HG03521 (cell line): ENCODE results near the gene GRIP2.

ENCODE experiments used
- ATAC-seq: cut with Tn5 transposase; IDR thresholded peaks from one replicate; pipeline ENCODE4 v1.9.1; 2021; ENCODE audit warnings: mild to moderate bottlenecking, moderate library complexity; ENCODE audit not compliant: unreplicated experiment

GRIP2 gene

GRCh38 chr3:14539742-14540491 is at the start of gene GRIP2:
Gene GRIP2, minus strand, starts transcription at chr3:14540342. Its CDS starts 34 bp downstream, at chr3:14540308.
- ATAC-seq, result no peak

GRCh38 chr3:14588425-14589112 is 48.4 kb upstream of the GRIP2 start:
- no peak for ATAC-seq

GRCh38 chr3:14587740-14588360 is 47.7 kb upstream of the GRIP2 start:
- ATAC-seq, result no peak

- no peak for ATAC-seq
These were observed 46.5 kb upstream of the GRIP2 start for GRCh38 chr3:14586611-14587010.

DNA sequence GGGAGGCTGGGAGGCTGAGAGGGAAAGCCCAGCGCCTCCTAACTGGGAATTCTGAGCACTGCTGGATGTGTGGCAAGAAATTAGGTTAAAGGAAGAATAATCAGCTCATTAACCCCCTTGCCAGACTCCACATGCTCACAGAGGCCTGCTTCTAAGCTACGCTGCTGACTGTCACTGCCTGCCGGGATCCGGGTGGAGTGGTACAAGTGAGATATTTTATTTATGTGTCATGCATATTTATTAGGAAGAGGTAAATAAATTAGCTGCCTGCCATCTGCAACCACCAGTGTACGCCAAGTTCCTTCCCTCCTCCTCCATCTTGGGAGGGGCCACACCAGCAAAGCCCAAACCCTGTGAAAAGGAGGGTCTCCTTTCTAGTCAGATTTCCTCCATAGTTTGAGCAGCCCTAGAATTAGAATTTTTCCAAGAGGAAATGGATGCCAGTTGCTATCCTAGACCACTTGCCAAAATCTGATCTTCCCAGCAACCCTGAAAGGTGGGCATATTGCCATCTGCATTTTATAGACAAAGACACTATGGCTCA is 43.5 kb upstream of the GRIP2 start:
- no peak for ATAC-seq

- no peak for ATAC-seq
These were observed 41.9 kb upstream of the GRIP2 start for GRCh38 chr3:14582045-14582410.

DNA sequence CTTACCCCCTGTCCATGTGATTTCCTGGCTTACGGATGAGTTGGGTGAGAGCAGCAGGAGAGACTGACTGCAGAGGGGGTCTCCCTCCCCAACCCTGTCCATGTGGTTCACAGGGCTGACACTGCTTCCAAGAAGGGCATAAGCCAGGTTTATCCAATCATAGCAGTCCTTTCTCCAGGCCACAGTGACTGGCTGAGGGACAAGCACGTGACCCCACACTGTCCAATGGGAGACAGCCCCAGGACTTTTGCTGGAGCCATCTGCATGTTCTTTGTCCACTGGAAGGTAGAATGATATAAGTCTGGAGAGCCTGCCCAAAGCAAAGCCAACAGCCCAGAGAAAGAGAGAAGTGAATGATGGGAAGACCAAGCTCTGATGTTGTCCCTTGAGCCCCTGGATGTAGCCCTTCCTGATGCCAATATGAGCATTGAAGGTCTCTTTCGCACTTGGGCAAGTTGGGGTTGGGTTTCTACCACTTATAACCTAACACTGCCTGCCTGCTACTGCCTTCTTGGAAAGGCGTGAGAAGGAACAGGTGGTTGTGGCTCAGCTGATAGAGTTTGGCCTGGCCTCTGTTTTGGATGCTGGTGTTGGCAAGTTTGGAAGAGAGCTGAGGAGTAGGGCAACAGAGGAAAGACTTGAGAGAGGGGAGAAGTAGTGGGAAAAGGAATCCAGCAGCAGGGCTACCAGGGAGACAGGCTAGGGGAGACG is 41.3 kb upstream of the GRIP2 start:
- no peak for ATAC-seq

DNA sequence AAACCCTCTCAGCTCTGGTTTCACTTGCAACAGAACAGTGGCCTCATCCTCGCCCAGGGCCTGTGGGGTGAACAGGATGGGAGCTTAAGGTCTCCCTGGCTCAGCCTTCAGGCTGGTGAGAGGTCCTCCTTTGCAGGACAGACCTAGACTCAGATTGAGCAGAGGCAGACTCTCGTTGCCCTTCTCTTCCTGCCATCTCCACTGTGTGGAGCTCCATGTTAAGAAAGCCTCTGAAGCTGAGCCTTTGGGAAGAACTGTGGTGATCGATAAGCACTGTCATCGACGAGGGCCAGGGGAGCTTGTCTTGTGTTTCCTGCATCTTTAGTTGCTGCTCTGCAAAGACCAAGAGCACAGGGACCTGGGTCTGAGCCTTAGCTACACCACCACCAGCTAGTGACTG is 37.8 kb upstream of the GRIP2 start:
- ATAC-seq, result no peak

GRCh38 chr3:14576163-14576562 is 36.0 kb upstream of the GRIP2 start:
- no peak for ATAC-seq

- no peak for ATAC-seq
These were observed 34.0 kb upstream of the GRIP2 start for GRCh38 chr3:14574183-14574582.

DNA sequence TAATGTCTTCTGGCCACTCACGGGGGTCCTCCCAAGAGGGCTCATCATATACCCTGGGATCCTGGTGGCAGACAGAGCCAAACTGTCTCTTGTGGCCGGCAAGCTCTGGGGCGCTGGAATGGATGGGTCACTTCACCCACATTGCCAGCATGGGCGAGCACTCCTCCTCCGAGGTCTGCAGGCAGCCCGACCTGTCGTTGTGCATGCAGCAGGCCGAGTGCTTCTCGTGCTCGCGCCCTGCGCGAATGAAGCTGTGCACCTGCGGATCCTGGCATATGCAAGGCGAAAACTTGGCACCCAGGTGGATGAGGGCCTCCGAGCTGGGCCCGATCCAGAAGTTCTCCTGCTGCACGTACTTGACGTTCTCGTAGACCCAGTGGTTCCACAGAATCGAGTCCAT is 33.6 kb upstream of the GRIP2 start:
- ATAC-seq, result no peak

- no peak for ATAC-seq
These were observed 30.7 kb upstream of the GRIP2 start for GRCh38 chr3:14570864-14571263.

GRCh38 chr3:14570089-14570488 is 29.9 kb upstream of the GRIP2 start:
- ATAC-seq, result no peak

- ATAC-seq, result no peak
These were observed 29.4 kb upstream of the GRIP2 start for GRCh38 chr3:14569474-14570000.

DNA sequence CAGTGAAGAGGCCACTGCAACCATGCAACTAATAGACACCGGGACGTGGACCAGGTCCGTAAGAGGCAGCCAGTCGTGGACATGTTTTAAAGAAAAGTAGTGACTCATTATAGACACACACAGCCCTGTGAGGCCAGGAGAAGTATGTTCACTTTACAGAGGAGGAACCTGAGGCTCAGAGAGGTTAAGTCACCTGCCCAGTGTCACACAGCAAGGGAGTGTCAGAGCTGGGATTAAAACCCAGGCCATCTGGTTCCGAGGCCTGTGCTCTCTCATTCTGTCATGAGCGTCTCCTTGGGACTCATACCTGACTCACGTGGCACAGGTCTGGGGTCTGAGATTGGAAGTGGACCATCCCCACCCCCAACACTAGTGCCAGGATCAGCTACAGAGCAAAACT is 28.1 kb upstream of the GRIP2 start:
- no peak for ATAC-seq

DNA sequence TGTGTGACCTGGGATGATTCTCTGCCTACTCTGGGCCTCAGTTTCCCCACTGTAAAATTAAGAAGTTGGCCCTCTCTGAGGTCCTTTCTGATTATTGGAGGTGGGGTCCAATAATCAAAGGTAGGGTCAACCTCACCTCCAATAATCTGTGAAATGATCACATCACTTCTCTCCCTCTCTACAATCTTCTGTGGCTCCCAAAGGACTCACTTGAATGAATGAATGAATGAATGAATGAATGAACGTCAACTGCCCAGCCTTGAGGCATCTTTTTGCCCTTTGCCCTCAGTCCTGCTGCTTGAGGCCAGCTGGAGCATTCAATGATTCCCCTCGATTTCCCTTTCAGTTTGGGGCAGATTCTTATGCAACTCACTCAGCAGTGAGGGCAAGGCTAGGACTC is 26.7 kb upstream of the GRIP2 start:
- no peak for ATAC-seq

GRCh38 chr3:14565868-14566588 is 25.9 kb upstream of the GRIP2 start:
- no peak for ATAC-seq

- no peak for ATAC-seq
These were observed 24.6 kb upstream of the GRIP2 start for GRCh38 chr3:14564741-14565140.

GRCh38 chr3:14563946-14564539 is 23.9 kb upstream of the GRIP2 start:
- no peak for ATAC-seq
